DND-41 (cell line): ENCODE results near the gene SYNGR1.
A peak's percentile ranks its signal among the peaks of the same experiment; 100 is the strongest.

Source experiments
- CTCF ChIP-seq: IDR thresholded peaks from 2 replicates; pipeline ENCODE4 v1.5.1; 2012; ENCODE audit warnings: borderline replicate concordance, low read length, moderate library complexity, mild to moderate bottlenecking; ENCODE audit not compliant: poor library complexity, severe bottlenecking; ENCODE audit errors: extremely low read depth
- EZH2 ChIP-seq: IDR thresholded peaks from 3 replicates; pipeline ENCODE4 v1.6.1; 2012; ENCODE audit warnings: borderline replicate concordance, low read depth, mild to moderate bottlenecking, moderate library complexity, low read length, inconsistent platforms; ENCODE audit not compliant: severe bottlenecking

- TF ChIP-seq CTCF: peak; percentile 14
- no peak for TF ChIP-seq EZH2
Measured at GRCh38 chr22:39314251-39314971, 35.4 kb upstream of the SYNGR1 start.
